A172 (cell line): ENCODE results near the gene PHETA1. TPM values are rescaled to one million over a fixed set of nuclear protein-coding genes. Genes with fewer than 3 reads are reported as not detected.
A peak's percentile ranks its signal among the peaks of the same experiment; 100 is the strongest.
"Not testable (repeated sequence)": the region's sequence is repeated elsewhere in the genome, so short reads cannot be mapped to it uniquely, and the experiment has no call there.

Source experiments
- DNase-seq: peaks from one replicate; pipeline ENCODE4 v3.0.0-alpha.2; 2015; ENCODE audit warnings: low spot score
- total RNA-seq: library from RNA; depleted of rRNA; stranded (reverse); fragments of >200 nt; shearing (Covaris generic); gene quantifications from 2 replicates; pipeline ENCODE4 v1.2.3, GENCODE V29; 2014

The PHETA1 gene
- total RNA-seq, 1 experiment from 2014 or later = 9.4 TPM

GRCh38 chr12:111349748-111350520, 19.0 kb downstream of the PHETA1 start:
- DNase-seq = no peak

- no peak for DNase-seq
Observed at GRCh38 chr12:111349101-111349747, 19.7 kb downstream of the PHETA1 start.

- DNase-seq = no peak
Observed at GRCh38 chr12:111347891-111348644, 20.8 kb downstream of the PHETA1 start.

GRCh38 chr12:111344254-111344875, 24.5 kb downstream of the PHETA1 start:
- DNase-seq = no peak

GRCh38 chr12:111343181-111343580, 25.7 kb downstream of the PHETA1 start:
- DNase-seq = no peak

- no peak for DNase-seq
Observed at GRCh38 chr12:111342376-111342775, 26.5 kb downstream of the PHETA1 start.

GRCh38 chr12:111341426-111342065, 27.3 kb downstream of the PHETA1 start:
- DNase-seq = no peak

GRCh38 chr12:111340680-111341079, 28.2 kb downstream of the PHETA1 start:
- DNase-seq = not testable (repeated sequence)

- no peak for DNase-seq
Observed at GRCh38 chr12:111340231-111340630, 28.7 kb downstream of the PHETA1 start.

- no peak for DNase-seq
Observed at GRCh38 chr12:111339321-111339938, 29.5 kb downstream of the PHETA1 start.

GRCh38 chr12:111338096-111338495, 30.8 kb downstream of the PHETA1 start:
- no peak for DNase-seq

- DNase-seq = no peak
Observed at GRCh38 chr12:111337371-111337770, 31.5 kb downstream of the PHETA1 start.

GRCh38 chr12:111336411-111336810, 32.5 kb downstream of the PHETA1 start:
- DNase-seq = not testable (repeated sequence)

GRCh38 chr12:111335811-111336210, 33.1 kb downstream of the PHETA1 start:
- DNase-seq = no peak

GRCh38 chr12:111335301-111335700, 33.6 kb downstream of the PHETA1 start:
- not testable (repeated sequence) for DNase-seq

GRCh38 chr12:111334393-111334915, 34.4 kb downstream of the PHETA1 start:
- no peak for DNase-seq

- peak; percentile 48 for DNase-seq
Observed at GRCh38 chr12:111330800-111331752, 37.8 kb downstream of the PHETA1 start.

GRCh38 chr12:111328138-111328537, 40.8 kb downstream of the PHETA1 start:
- no peak for DNase-seq

- no peak for DNase-seq
Observed at GRCh38 chr12:111327474-111327873, 41.4 kb downstream of the PHETA1 start.
